Endothelial cell of umbilical vein (primary cell): ENCODE data around the gene SIX5. TPM values are rescaled to one million over a fixed set of nuclear protein-coding genes. Genes with fewer than 3 reads are reported as not detected.
A peak's percentile ranks its signal among the peaks of the same experiment; 100 is the strongest.

ENCODE experiments used
- BruUV-seq: library from RNA; stranded (reverse); fragments of 400-500 nt; replicated peaks from 2 replicates; lab custom pipeline; 2021; lab: Mats Ljungman, UMichigan
- CTCF ChIA-PET: fragments of 300-600, 350-600 bp; sonication (Branson Sonifier 250); formaldehyde crosslinking; loops from one replicate; lab custom pipeline; 2021; ENCODE audit warnings: antibody characterized with exemption, inconsistent platforms; lab: Charles Lee
- POLR2A ChIA-PET: fragments of 300-600, 350-600 bp; sonication (Branson Sonifier 250); formaldehyde crosslinking; loops from one replicate; lab custom pipeline; 2021; ENCODE audit warnings: antibody characterized with exemption, inconsistent platforms; lab: Charles Lee
- DNase-seq: peaks from one replicate; pipeline ENCODE4 v3.0.0-alpha.2; 2011; ENCODE audit warnings: low read depth, low spot score
- FAIRE-seq: peaks from 2 replicates; lab custom pipeline; 2011; peaks lifted over from hg19 to GRCh38; lab: Jason Lieb, UNC
- H2AFZ ChIP-seq: 2 replicates; pipeline ENCODE4 v1.6.0; 2012; ENCODE audit warnings: low read depth, low read length, control low read depth, inconsistent platforms
- H3K27ac ChIP-seq: 2 replicates; pipeline ENCODE4 v1.5.1; 2011; ENCODE audit warnings: low read depth, mild to moderate bottlenecking, control low read depth, low read length, moderate library complexity; ENCODE audit not compliant: insufficient read depth
- H3K27me3 ChIP-seq, 2 experiments: 2 replicates each; pipeline versions ENCODE4 v1.6.0 to v1.6.1; 2011; ENCODE audit warnings: low read length in 2 of 2, mixed read lengths in 1 of 2; ENCODE audit not compliant: control insufficient read depth in 2 of 2, insufficient read depth in 2 of 2
- H3K36me3 ChIP-seq, 2 experiments: 2 replicates in 1 of 2; 3 replicates in 1 of 2; pipeline ENCODE4 v1.5.1; 2011; ENCODE audit warnings: low read length in 2 of 2, mild to moderate bottlenecking in 1 of 2, moderate library complexity in 1 of 2; ENCODE audit not compliant: control insufficient read depth in 2 of 2, insufficient read depth in 2 of 2; ENCODE audit errors: extremely low read depth in 1 of 2
- H3K4me1 ChIP-seq: 3 replicates; pipeline ENCODE4 v1.5.1; 2011; ENCODE audit warnings: mild to moderate bottlenecking, low read length; ENCODE audit not compliant: control insufficient read depth, insufficient read depth; ENCODE audit errors: extremely low read depth
- H3K4me2 ChIP-seq: 2 replicates; pipeline ENCODE4 v1.6.1; 2011; ENCODE audit warnings: low read length, control low read depth, mixed read lengths; ENCODE audit not compliant: insufficient read depth
- H3K4me3 ChIP-seq, 3 experiments: fragments of 200-600 bp in 1 of 3; sonication (generic), shearing (Covaris generic) in 1 of 3; replicated peaks in 1 of 3; 2 replicates each; pipeline ENCODE4 v1.5.1; 2011 to 2016; ENCODE audit warnings: control low read depth in 3 of 3, low read length in 3 of 3, mild to moderate bottlenecking in 2 of 3, inconsistent platforms in 1 of 3, low read depth in 1 of 3, moderate library complexity in 1 of 3; ENCODE audit not compliant: insufficient read depth in 1 of 3
- H3K79me2 ChIP-seq: 2 replicates; pipeline ENCODE4 v1.6.0; 2012; ENCODE audit warnings: low read length, inconsistent platforms; ENCODE audit not compliant: control insufficient read depth, insufficient read depth
- H3K9ac ChIP-seq: replicated peaks from 2 replicates; pipeline ENCODE3; 2011; ENCODE audit warnings: low read length, control low read depth; ENCODE audit not compliant: insufficient read depth; ENCODE audit errors: extremely low read depth
- H3K9me1 ChIP-seq: replicated peaks from 3 replicates; pipeline ENCODE4 v1.6.0; 2011; ENCODE audit warnings: mild to moderate bottlenecking, low read length; ENCODE audit not compliant: control insufficient read depth, insufficient read depth; ENCODE audit errors: extremely low read depth
- H3K9me3 ChIP-seq: replicated peaks from 2 replicates; pipeline ENCODE4 v1.5.1; 2012; ENCODE audit warnings: low read length, inconsistent platforms; ENCODE audit not compliant: control insufficient read depth, insufficient read depth
- H4K20me1 ChIP-seq: replicated peaks from 2 replicates; pipeline ENCODE3; 2011; ENCODE audit warnings: mild to moderate bottlenecking, low read length; ENCODE audit not compliant: control insufficient read depth, insufficient read depth; ENCODE audit errors: extremely low read depth
- FOS ChIP-seq: IDR thresholded peaks from 2 replicates; pipeline ENCODE4 v1.6.1; 2011; ENCODE audit warnings: mild to moderate bottlenecking, low read length, moderate library complexity, borderline replicate concordance; ENCODE audit not compliant: insufficient read depth
- JUN ChIP-seq: IDR thresholded peaks from 2 replicates; pipeline ENCODE4 v1.6.1; 2011; ENCODE audit warnings: borderline replicate concordance, low read depth; ENCODE audit not compliant: insufficient read length, insufficient read depth
- POLR2A ChIP-seq: IDR thresholded peaks from 2 replicates; pipeline ENCODE4 v1.6.1; 2012; ENCODE audit warnings: low read depth, mild to moderate bottlenecking, control low read depth, low read length
- dilution Hi-C: fragments of 300-500 bp; cut with MboI; formaldehyde crosslinking; loops from one replicate; pipeline ENCODE4 v1.15.0; 2019; ENCODE audit warnings: low sequenced_read_pairs; ENCODE audit not compliant: extremely low pct_ligation_motif_present
- intact Hi-C: fragments of 100-400 bp; cut with micrococcal nuclease; formaldehyde crosslinking; loops from one replicate; pipeline ENCODE4 v1.10.0; 2022
- polyA plus RNA-seq, 4 experiments: library from polyadenylated mRNA; depleted of rRNA in 3 of 4; stranded (reverse) in 3 of 4; unstranded in 1 of 4; fragments of >200 nt; gene quantifications; 2 replicates each; pipeline versions ENCODE4 v1.2.1 to v1.2.3, GENCODE V29; 2011 to 2012; ENCODE audit warnings: missing spikeins in 1 of 4
- total RNA-seq: library from RNA; stranded (reverse); gene quantifications from 2 replicates; pipeline ENCODE4 v1.2.3, GENCODE V29; 2021
- TF ChIP-seq, protein P1 (sequence below), 2 donors: IDR thresholded peaks; 1 replicate in 1 of 2; 2 replicates in 1 of 2; pipeline ENCODE4 v1.5.1; 2011; ENCODE audit warnings: low read length in 2 of 2, mild to moderate bottlenecking in 2 of 2, moderate library complexity in 2 of 2, control low read depth in 1 of 2, inconsistent platforms in 1 of 2, low read depth in 1 of 2; ENCODE audit not compliant: insufficient read depth in 1 of 2; ENCODE audit errors: extremely low read depth in 1 of 2
- TF ChIP-seq, protein P2 (sequence below): IDR thresholded peaks from 2 replicates; pipeline ENCODE4 v1.6.1; 2011; ENCODE audit not compliant: insufficient read depth, insufficient read length

SIX5 gene
- total and polyA plus RNA-seq, 2 donors (not counting 3 experiments of a cell fraction or from before 2014, with no cell fraction given) = 13.1 to 16.7 TPM

- dilution Hi-C loops (no loop called here), intact Hi-C loops (loop anchor here (1.0 to 5.0 kb wide), 4 partner anchors 46 to 180 kb away; partner anchors contain the start of genes CCDC61, SIX5 and SYMPK)
- H4K20me1 ChIP-seq = no peaks in the 10 kb centered on the region
- no peak overlapping the region for H3K4me2 ChIP-seq
- no peaks in the 10 kb centered on the region for H3K27me3 ChIP-seq
- H3K9me3 ChIP-seq = no peaks in the 10 kb centered on the region
- BruUV-seq = no TSS peak
- H3K36me3 ChIP-seq = peaks cover 3 to 11% of the 10 kb centered on the region in 2 experiments
- CTCF ChIA-PET = interaction anchor here (0.6 to 2.6 kb wide), 46 partner anchors 9 to 648 kb away, joined by 3 to 38 read pairs (median 6); partner anchors contain the start of genes CCDC61, DMPK, DMWD and FBXO46
- peak; percentile 98 for FAIRE-seq
- H3K9me1 ChIP-seq = no peaks in the 10 kb centered on the region
- H2AFZ ChIP-seq = no peak overlapping the region
- POLR2A ChIA-PET = interaction anchor here (0.6 kb wide), 1 partner anchor 35 kb away, joined by 5 read pairs; the partner anchor contains the start of gene DMPK
- H3K79me2 ChIP-seq = no peaks in the 10 kb centered on the region
- no peak overlapping the region for H3K27ac ChIP-seq
- H3K4me1 ChIP-seq = peaks cover 22% of the 10 kb centered on the region
- H3K9ac ChIP-seq = no peak overlapping the region
- TF ChIP-seq FOS = no peak
- TF ChIP-seq, protein P1, sequence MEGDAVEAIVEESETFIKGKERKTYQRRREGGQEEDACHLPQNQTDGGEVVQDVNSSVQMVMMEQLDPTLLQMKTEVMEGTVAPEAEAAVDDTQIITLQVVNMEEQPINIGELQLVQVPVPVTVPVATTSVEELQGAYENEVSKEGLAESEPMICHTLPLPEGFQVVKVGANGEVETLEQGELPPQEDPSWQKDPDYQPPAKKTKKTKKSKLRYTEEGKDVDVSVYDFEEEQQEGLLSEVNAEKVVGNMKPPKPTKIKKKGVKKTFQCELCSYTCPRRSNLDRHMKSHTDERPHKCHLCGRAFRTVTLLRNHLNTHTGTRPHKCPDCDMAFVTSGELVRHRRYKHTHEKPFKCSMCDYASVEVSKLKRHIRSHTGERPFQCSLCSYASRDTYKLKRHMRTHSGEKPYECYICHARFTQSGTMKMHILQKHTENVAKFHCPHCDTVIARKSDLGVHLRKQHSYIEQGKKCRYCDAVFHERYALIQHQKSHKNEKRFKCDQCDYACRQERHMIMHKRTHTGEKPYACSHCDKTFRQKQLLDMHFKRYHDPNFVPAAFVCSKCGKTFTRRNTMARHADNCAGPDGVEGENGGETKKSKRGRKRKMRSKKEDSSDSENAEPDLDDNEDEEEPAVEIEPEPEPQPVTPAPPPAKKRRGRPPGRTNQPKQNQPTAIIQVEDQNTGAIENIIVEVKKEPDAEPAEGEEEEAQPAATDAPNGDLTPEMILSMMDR (IDR thresholded peaks at IDR 0.05; ENCODE audit: extremely low read depth in 1 of 2, insufficient read depth in 1 of 2, low read depth in 1 of 2, low read length in 2 of 2) = peak; percentile 98 to 100
- TF ChIP-seq POLR2A = peak; percentile 28
- TF ChIP-seq JUN = no peak
- TF ChIP-seq, protein P2, sequence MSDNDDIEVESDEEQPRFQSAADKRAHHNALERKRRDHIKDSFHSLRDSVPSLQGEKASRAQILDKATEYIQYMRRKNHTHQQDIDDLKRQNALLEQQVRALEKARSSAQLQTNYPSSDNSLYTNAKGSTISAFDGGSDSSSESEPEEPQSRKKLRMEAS = peak; percentile 73
- DNase-seq = peak; percentile 95
- no peak overlapping the region for H3K4me3 ChIP-seq
These were observed 48.1 kb upstream of the SIX5 start for GRCh38 chr19:45817010-45817724.
